GM23338 (cell line): Measurements from ENCODE around the gene BACH1. TPM values are rescaled to one million over a fixed set of nuclear protein-coding genes. Genes with fewer than 3 reads are reported as not detected.

ENCODE experiments used
- ATAC-seq: fragments of 200-7000 bp; cut with Tn5 transposase; 3 replicates; pipeline ENCODE4 v1.9.1; 2020
- DNase-seq: peaks from one replicate; pipeline ENCODE4 v3.0.0-alpha.2; 2015; ENCODE audit warnings: low spot score
- H2AFZ ChIP-seq: fragments of 200-600 bp; sonication (generic); 2 replicates; pipeline ENCODE4 v1.8.0; 2016; ENCODE audit warnings: antibody characterized with exemption, mild to moderate bottlenecking, moderate library complexity
- H3F3A ChIP-seq: fragments of 200-600 bp; sonication (generic); replicated peaks from 2 replicates; pipeline ENCODE4 v1.8.0; 2017; ENCODE audit warnings: antibody characterized with exemption, mixed run types, low read depth
- H3K27ac ChIP-seq: fragments of 200-600 bp; sonication (generic); 2 replicates; pipeline ENCODE4 v1.6.1; 2016; ENCODE audit warnings: low read depth
- H3K27me3 ChIP-seq: fragments of 200-600 bp; sonication (generic); 2 replicates; pipeline ENCODE4 v1.8.0; 2016; ENCODE audit warnings: mild to moderate bottlenecking, mixed run types, moderate library complexity; ENCODE audit not compliant: insufficient read depth
- H3K36me3 ChIP-seq: fragments of 200-600 bp; sonication (generic); 2 replicates; pipeline ENCODE4 v1.8.0; 2016; ENCODE audit warnings: mild to moderate bottlenecking; ENCODE audit not compliant: insufficient read depth
- H3K4me1 ChIP-seq: fragments of 200-600 bp; sonication (generic); 2 replicates; pipeline ENCODE4 v1.8.0; 2016; ENCODE audit warnings: mild to moderate bottlenecking, moderate library complexity; ENCODE audit not compliant: insufficient read depth
- H3K4me2 ChIP-seq: fragments of 200-600 bp; sonication (generic); 2 replicates; pipeline ENCODE4 v1.7.1; 2017; ENCODE audit warnings: mixed run types
- H3K4me3 ChIP-seq: fragments of 200-600 bp; sonication (generic); 2 replicates; pipeline ENCODE4 v1.6.1; 2016; ENCODE audit warnings: mixed run types
- H3K79me2 ChIP-seq: fragments of 200-600 bp; sonication (generic); replicated peaks from 2 replicates; pipeline ENCODE4 v1.8.0; 2017; ENCODE audit warnings: mild to moderate bottlenecking; ENCODE audit not compliant: insufficient read depth
- H3K9me2 ChIP-seq: fragments of 200-600 bp; sonication (generic); 2 replicates; pipeline ENCODE4 v1.8.0; 2017; ENCODE audit not compliant: insufficient read depth
- H4K20me1 ChIP-seq: fragments of 200-600 bp; sonication (generic); replicated peaks from 2 replicates; pipeline ENCODE4 v1.8.0; 2017; ENCODE audit warnings: mild to moderate bottlenecking; ENCODE audit not compliant: insufficient read depth
- H3K27ac Mint-ChIP-seq: 2 replicates; pipeline ENCODE4 v1.8.0; 2020; ENCODE audit warnings: inconsistent platforms, mild to moderate bottlenecking, moderate library complexity, mixed read lengths
- H3K27me3 Mint-ChIP-seq: 3 replicates; pipeline ENCODE4 v1.8.0; 2022; ENCODE audit warnings: low read depth, mild to moderate bottlenecking, moderate library complexity, mixed read lengths, inconsistent platforms; ENCODE audit not compliant: insufficient read depth, poor library complexity
- H3K36me3 Mint-ChIP-seq: 3 replicates; pipeline ENCODE4 v1.8.0; 2021; ENCODE audit warnings: low read depth, mild to moderate bottlenecking, inconsistent platforms, moderate library complexity, mixed read lengths
- H3K4me1 Mint-ChIP-seq: 3 replicates; pipeline ENCODE4 v1.8.0; 2020; ENCODE audit warnings: mild to moderate bottlenecking, inconsistent platforms, mixed read lengths
- H3K4me3 Mint-ChIP-seq: 3 replicates; pipeline ENCODE4 v1.8.0; 2021; ENCODE audit warnings: moderate library complexity, mild to moderate bottlenecking, inconsistent platforms, mixed read lengths
- H3K9me3 Mint-ChIP-seq: 3 replicates; pipeline ENCODE4 v1.8.0; 2020; ENCODE audit warnings: moderate library complexity, mild to moderate bottlenecking, inconsistent platforms, mixed read lengths
- CREB1 ChIP-seq: fragments of 250-450 bp; sonication (Bioruptor Pico); IDR thresholded peaks from 2 replicates; pipeline ENCODE4 v1.5.0; 2020; ENCODE audit warnings: low read depth, mild to moderate bottlenecking, moderate library complexity
- ETS1 ChIP-seq: IDR thresholded peaks from 2 replicates; pipeline ENCODE4 v1.6.1; 2016; ENCODE audit warnings: antibody characterized with exemption
- EZH2 ChIP-seq: fragments of 200-600 bp; sonication (generic); IDR thresholded peaks from one replicate; pipeline ENCODE4 v1.8.0; 2017; ENCODE audit warnings: antibody characterized with exemption, mild to moderate bottlenecking, low read depth; ENCODE audit not compliant: unreplicated experiment
- EZH2phosphoT487 ChIP-seq: fragments of 200-600 bp; sonication (generic); IDR thresholded peaks from one replicate; pipeline ENCODE4 v1.8.1; 2018; ENCODE audit warnings: antibody characterized with exemption; ENCODE audit not compliant: unreplicated experiment
- NANOG ChIP-seq: IDR thresholded peaks from 2 replicates; pipeline ENCODE4 v1.6.1; 2016; ENCODE audit warnings: antibody characterized with exemption, borderline replicate concordance
- POLR2AphosphoS5 ChIP-seq: IDR thresholded peaks from 2 replicates; pipeline ENCODE4 v1.6.1; 2016; ENCODE audit warnings: antibody characterized with exemption, low read depth
- REST ChIP-seq: IDR thresholded peaks from one replicate; pipeline ENCODE4 v1.6.1; 2018; ENCODE audit warnings: antibody characterized with exemption; ENCODE audit not compliant: unreplicated experiment
- ZNF114 ChIP-seq: fragments of 250-450 bp; sonication (Bioruptor Pico); IDR thresholded peaks from 2 replicates; pipeline ENCODE4 v1.5.0; 2020; ENCODE audit warnings: mild to moderate bottlenecking, moderate library complexity
- polyA plus RNA-seq: library from polyadenylated mRNA; unstranded; fragments of >200 nt; fragmentation: Nextera tagmentation; extraction: Ambion mirVana; gene quantifications from 2 replicates; pipeline ENCODE4 v1.2.1, GENCODE V29; 2016
- total RNA-seq: library from RNA; depleted of rRNA; stranded (reverse); fragments of >200 nt; shearing (Covaris generic); gene quantifications from 2 replicates; pipeline ENCODE4 v1.2.3, GENCODE V29; 2014
- TF ChIP-seq, protein P1 (sequence below), 2 experiments: fragments of 200-600 bp in 1 of 2; sonication (generic) in 1 of 2; conservative IDR thresholded peaks; 2 replicates each; pipeline versions ENCODE4 v1.5.1 to v1.6.1; 2016 to 2017; ENCODE audit warnings: antibody characterized with exemption in 2 of 2, low read depth in 2 of 2, mild to moderate bottlenecking in 2 of 2, moderate library complexity in 1 of 2

BACH1 gene
- total and polyA plus RNA-seq, 2 experiments from 2014 or later: 18.9 to 41.2 TPM

DNA sequence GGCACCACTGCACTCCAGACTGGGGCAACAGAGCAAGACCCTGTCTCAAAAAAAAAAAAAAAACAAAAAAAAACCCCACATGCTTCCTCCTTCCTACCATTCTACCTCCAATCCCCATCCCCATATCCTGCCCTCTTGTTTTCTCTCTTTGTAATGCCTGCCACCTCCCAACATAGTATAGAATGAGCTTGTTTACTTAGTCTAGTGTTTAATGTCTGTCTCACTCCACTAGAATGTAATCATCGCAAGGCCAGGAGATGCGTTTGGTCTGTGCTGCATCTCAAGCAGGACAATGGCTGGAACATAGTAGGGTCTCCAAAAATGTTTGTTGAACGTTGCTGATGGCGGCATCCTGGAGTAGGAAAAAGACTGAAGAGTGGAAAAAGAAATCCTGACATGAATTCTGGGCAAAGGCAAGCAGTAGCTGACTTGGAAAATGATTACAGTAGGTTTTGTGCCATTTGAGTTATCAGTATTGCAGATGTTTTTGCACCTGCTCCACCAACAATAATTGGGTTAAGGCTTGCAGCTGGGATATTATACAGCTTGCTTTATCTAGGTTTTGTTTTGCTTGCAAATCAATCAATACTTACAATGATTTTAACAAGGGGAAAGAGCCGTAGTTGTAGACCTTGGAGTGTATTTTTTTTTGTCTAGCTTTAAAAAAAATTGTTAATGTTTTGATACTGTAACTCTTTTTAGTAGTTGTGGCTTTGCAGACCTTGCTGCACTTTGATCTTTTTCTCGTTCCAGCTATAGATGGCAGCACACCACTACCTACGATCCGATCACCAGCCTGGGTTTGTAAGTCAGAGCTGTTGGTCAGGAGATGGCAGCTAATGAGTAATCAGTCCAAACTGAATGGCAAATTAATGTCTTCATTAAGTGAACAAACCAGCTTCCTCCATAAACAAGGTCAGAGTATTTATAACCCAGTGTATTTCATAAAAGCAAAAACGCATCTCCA lies 62.4 kb downstream of the BACH1 start:
- H2AFZ ChIP-seq: no peak overlapping the region
- no peak overlapping the region for H3K4me2 ChIP-seq
- no peaks in the 10 kb centered on the region for H4K20me1 ChIP-seq
- Mint-ChIP-seq H3K4me1 (no peaks in the 10 kb centered on the region), H3K27me3 (peaks cover 5% of the 10 kb centered on the region), H3K36me3 (peaks cover 2% of the 10 kb centered on the region; the same call in 1 of the 3 replicates), H3K27ac (no peak overlapping the region), H3K4me3 (no peak overlapping the region), H3K9me3 (no peaks in the 10 kb centered on the region)
- no peaks in the 10 kb centered on the region for H3K79me2 ChIP-seq
- no peaks in the 10 kb centered on the region for H3K9me2 ChIP-seq
- DNase-seq (peak; percentile 27), ATAC-seq (no peak)
- H3K4me1 ChIP-seq: no peaks in the 10 kb centered on the region
- no peaks in the 10 kb centered on the region; the same call in 1 of the 2 replicates for H3K36me3 ChIP-seq
- H3K27ac ChIP-seq: no peak overlapping the region
- H3K27me3 ChIP-seq: no peaks in the 10 kb centered on the region
- no peaks in the 10 kb centered on the region for H3F3A ChIP-seq
- no peak for TF ChIP-seq ZNF114
- TF ChIP-seq EZH2: no peak
- TF ChIP-seq NANOG: no peak
- TF ChIP-seq POLR2AphosphoS5: no peak
- TF ChIP-seq, protein P1, sequence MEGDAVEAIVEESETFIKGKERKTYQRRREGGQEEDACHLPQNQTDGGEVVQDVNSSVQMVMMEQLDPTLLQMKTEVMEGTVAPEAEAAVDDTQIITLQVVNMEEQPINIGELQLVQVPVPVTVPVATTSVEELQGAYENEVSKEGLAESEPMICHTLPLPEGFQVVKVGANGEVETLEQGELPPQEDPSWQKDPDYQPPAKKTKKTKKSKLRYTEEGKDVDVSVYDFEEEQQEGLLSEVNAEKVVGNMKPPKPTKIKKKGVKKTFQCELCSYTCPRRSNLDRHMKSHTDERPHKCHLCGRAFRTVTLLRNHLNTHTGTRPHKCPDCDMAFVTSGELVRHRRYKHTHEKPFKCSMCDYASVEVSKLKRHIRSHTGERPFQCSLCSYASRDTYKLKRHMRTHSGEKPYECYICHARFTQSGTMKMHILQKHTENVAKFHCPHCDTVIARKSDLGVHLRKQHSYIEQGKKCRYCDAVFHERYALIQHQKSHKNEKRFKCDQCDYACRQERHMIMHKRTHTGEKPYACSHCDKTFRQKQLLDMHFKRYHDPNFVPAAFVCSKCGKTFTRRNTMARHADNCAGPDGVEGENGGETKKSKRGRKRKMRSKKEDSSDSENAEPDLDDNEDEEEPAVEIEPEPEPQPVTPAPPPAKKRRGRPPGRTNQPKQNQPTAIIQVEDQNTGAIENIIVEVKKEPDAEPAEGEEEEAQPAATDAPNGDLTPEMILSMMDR (conservative IDR thresholded peaks at IDR 0.05; ENCODE audit: low read depth in 2 of 2): peak; percentile 22 to 54; a peak in 2 of 4 replicates
- no peak for TF ChIP-seq CREB1 (CRISPR knock-in tag)
- no peak for TF ChIP-seq REST
- TF ChIP-seq EZH2phosphoT487: no peak
- H3K4me3 ChIP-seq: no peak overlapping the region

GRCh38 chr21:29362758-29363157 lies 64.0 kb downstream of the BACH1 start:
- Histone ChIP-seq H3K79me2 (no peaks in the 10 kb centered on the region), H3K4me2 (no peak overlapping the region), H3K9me2 (no peaks in the 10 kb centered on the region), H3K27ac (no peak overlapping the region), H3K36me3 (no peaks in the 10 kb centered on the region; the same call in 1 of the 2 replicates), H2AFZ (no peak overlapping the region), H3K4me3 (no peak overlapping the region), H3K27me3 (no peaks in the 10 kb centered on the region), H3K4me1 (no peaks in the 10 kb centered on the region), H4K20me1 (no peaks in the 10 kb centered on the region), H3F3A (no peaks in the 10 kb centered on the region)
- no peak overlapping the region for H3K4me3 Mint-ChIP-seq
- no peak overlapping the region for H3K27ac Mint-ChIP-seq
- no peaks in the 10 kb centered on the region for H3K9me3 Mint-ChIP-seq
- H3K27me3 Mint-ChIP-seq: peaks cover 7% of the 10 kb centered on the region
- H3K4me1 Mint-ChIP-seq: no peaks in the 10 kb centered on the region
- ATAC-seq: no peak
- H3K36me3 Mint-ChIP-seq: peaks cover 5% of the 10 kb centered on the region; the same call in 1 of the 3 replicates
- DNase-seq: no peak
- TF ChIP-seq ZNF114 (no peak), CREB1 (CRISPR knock-in tag) (no peak), NANOG (no peak), ETS1 (no peak), POLR2AphosphoS5 (no peak), EZH2 (no peak)
- TF ChIP-seq, protein P1 (conservative IDR thresholded peaks at IDR 0.05; ENCODE audit: low read depth in 2 of 2): no peak
